Middle frontal gyrus (tissue), 1 donor: ENCODE results near the gene MED12L.

Source experiments
- DNase-seq: peaks from one replicate; pipeline ENCODE4 v3.0.0-alpha.2; 2015; ENCODE audit warnings: low spot score; ENCODE audit errors: extremely low spot score

MED12L gene

DNA sequence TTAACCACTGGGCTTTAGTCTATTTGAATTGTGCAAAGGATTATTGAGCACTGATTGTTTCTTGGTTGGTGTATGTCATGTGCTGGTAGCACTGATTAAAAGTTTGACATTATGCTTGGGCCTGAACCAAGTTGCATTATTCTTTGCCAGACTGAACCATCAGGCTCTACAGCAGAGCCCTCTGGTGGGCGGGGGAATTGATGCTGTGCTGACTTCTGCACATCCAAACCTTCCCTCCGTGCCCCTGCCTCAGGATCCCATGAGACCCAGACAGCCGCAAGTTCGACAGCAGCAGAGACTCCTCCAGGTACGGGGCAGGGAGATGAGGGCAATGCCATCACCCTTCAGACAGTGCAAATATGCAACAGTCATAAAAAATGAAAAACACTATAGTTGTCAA lies 327.5 kb downstream of the MED12L start:
- DNase-seq = no peak

DNA sequence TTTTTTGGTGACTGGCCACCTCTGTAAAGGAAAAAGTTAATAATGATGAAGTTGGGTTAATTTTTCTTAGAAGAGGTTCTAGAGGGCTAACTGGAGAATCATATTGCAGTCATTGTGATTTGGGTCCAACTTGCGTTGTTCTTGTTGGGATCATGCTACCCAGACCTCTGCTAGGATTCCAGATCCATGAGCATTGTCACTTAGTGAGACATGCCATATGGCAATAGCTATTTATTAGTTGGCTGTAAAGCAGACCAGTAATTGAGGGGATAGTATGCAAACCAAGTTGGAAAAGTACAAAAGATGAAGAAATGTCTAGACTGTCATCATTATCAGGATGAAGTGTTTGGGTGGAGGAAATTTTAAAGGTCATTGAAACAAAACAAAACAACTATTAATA lies 329.8 kb downstream of the MED12L start:
- DNase-seq = no peak

- no peak for DNase-seq
These were observed 334.3 kb downstream of the MED12L start for GRCh38 chr3:151419806-151420205.

GRCh38 chr3:151421938-151422337 lies 336.5 kb downstream of the MED12L start:
- no peak for DNase-seq

DNA sequence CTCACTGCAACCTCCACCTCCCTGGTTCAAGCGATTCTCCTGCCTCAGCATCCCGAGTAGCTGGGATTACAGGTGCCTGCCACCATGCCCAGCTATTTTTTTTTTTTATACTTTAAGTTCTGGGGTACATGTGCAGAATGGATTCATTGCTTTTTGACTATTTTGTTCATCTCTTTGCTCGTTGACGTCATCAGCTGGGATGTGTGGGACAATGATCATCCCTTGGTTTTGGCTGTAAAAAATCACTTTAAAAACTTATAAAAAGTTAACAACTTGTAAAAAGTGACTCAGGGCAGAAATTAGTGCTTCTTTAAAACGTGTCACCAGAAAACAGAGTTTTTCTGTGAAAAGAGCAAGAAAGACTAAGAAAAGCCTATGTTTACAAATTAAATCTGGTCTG lies 337.6 kb downstream of the MED12L start:
- no peak for DNase-seq

DNA sequence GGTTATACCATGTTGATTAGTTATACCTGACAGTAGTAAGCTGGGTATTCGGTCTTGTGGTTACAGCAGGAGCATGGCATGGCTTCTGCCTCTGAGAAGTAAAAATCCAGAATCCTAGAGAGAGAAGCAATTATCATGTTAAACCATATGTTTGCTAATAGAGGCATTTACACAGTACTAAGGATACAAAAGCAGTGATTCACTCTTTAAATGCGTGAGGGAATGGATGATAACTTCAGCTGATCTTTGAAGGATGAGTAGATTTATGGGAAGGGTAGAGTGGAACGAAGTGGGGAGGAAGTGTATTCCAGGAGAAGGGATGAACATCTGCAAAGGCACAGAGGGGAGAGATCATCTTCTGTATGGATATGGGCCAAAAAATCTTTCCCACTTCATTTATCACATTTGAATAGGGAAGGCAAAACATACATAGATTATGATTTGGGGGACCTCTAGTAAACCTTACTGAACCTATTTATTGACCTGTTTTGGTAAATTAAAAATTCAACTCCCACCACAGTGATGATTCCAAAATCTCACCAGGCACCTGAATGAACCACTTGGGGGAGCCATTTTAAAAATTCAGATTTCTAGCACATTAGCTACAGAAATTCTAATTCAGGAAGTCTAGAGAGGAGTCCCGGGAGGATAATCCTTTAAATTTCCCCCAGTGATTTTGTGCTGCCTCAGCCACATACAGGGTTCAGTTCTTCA lies 340.3 kb downstream of the MED12L start:
- DNase-seq = no peak

GRCh38 chr3:151426341-151426657 lies 340.8 kb downstream of the MED12L start:
- no peak for DNase-seq

DNA sequence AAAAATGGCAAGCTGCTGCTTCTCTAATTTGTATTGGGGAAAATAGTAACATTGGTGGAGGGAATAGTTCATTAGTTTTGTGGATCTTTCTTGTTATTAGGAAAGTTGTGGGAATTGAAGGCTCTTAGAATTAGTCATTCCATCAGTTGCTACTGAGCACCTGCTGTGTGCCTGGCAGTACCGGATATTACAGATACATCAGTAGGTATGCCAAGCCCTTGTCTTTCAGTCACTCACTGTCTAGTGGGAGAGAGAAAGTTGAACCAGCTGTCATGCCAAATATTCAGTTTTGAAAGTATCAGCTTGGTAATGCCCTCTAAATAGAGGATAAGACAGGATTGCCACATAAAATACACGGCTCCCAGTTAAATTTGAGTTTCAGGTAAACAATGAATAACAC lies 342.9 kb downstream of the MED12L start:
- no peak for DNase-seq

GRCh38 chr3:151430821-151431484 lies 345.5 kb downstream of the MED12L start:
- no peak for DNase-seq

- DNase-seq = no peak
These were observed 346.5 kb downstream of the MED12L start for GRCh38 chr3:151431940-151432339.

GRCh38 chr3:151432616-151433372 lies 347.3 kb downstream of the MED12L start:
- DNase-seq = no peak

GRCh38 chr3:151434151-151434890 lies 348.9 kb downstream of the MED12L start:
- DNase-seq = no peak

DNA sequence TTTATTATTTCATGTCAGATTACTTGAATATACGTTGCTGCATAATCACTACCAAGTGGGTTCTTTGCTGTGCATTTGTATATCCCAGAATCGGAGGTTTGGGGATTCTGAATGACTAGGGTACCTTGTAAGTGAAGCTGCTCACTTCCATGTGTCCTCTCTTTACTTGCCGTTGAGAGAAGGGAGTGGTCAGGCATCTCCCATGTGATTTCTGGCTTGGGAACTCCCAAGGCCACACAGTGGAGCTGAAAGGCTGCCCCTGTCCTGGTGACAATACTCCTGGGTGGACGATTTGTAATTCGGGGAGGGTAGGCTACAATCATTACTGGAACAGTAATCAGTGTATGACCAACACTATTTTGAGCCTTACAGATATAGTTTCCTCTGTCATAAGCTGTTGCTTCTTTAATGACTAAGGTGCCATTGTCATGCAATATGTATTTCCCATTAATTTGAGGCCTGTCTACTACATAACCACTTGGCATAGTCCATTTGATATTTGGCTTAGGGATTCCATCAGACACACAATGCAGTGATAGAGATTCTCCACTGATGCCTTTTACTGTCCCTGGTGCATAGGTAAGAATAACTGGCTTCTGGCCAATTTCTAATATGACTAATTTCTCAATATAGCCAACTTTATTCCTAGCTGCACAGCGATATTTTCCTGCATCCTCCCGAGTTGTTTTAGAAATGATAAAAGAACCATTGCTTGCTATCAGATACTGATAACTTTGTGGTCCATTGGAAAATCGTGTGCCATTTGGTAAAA lies 351.4 kb downstream of the MED12L start:
- no peak for DNase-seq

GRCh38 chr3:151437906-151438305 lies 352.4 kb downstream of the MED12L start:
- no peak for DNase-seq

DNA sequence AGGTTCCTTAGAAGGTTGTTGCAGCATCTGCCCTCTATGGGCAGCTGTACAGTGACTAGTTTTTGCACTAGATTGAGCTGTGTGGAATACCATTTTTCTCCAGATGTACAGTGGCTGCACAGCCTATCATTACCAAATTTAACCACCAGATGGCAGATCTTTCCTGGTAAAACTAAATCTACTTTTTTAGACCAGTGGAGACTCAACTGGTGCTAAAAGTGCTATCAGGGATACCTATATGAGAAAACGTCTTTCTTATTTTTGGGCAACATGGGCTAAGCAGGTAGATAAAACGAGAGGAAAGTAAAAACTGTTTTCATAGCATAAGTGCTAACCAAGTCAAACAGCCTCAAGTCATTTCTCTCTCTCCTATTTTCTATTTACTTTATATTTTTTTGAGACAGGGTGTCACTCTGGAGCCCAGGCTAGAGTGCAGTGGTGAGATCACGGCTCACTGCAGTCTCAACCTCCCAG lies 354.2 kb downstream of the MED12L start:
- peak; percentile 56 for DNase-seq

- DNase-seq = no peak
These were observed 355.5 kb downstream of the MED12L start for GRCh38 chr3:151440940-151441339.

DNA sequence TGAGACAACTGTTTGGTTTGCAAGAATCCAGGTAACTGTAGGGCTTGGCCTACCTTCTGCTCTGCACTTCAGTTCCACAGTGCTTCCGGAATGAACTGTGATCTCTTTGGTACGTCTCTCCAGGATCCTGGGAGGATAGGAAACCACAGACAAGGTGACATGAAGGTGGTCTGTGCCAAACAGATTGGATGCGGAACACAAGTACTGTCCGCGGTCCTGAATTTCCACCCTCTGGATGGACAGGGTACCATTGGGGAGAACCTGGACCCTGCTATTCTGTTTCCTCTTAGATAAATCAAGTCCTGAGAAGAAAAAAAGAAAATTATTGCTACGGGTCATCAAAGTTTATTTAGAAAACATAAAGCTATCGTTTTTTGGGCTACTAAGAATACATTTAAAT lies 358.1 kb downstream of the MED12L start:
- no peak for DNase-seq

GRCh38 chr3:151445273-151446001 lies 360.0 kb downstream of the MED12L start:
- DNase-seq = no peak

- no peak for DNase-seq
These were observed 360.5 kb downstream of the MED12L start for GRCh38 chr3:151446002-151446340.

DNA sequence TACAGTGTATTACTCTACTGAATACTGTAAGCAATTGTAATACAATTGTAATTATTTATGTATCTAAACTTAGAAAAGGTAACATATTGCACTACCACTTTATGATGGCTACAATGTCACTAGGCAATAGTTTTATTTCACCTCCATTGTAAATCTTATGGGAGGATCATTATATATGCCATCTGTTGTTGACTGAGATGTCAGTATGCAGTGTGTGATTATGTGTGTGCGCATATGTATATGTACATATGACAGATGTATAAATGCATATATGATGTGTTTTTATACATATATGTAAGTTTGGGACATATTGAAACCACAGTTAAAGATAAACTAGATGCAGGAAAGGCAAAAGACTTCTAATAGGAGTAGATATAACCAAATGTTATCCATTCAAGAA lies 366.9 kb downstream of the MED12L start:
- DNase-seq = no peak
